ENCODE data around the gene WDR6.
A peak's percentile ranks its signal among the peaks of the same experiment; 100 is the strongest.

GRCh38 chr3:48990636-48991469 is 16.3 kb upstream of the WDR6 start:
- TF ChIP-seq CTCF (IDR thresholded peaks at IDR 0.05; ENCODE audit: low read depth, low read length, missing input control), result no peak
- TF ChIP-seq GABPA (IDR thresholded peaks at IDR 0.05 in 1 of 2, conservative IDR thresholded peaks at IDR 0.05 in 1 of 2), result no peak
- TF ChIP-seq ZBTB33 (IDR thresholded peaks at IDR 0.05), result no peak
- no peak for TF ChIP-seq MAX (IDR thresholded peaks at IDR 0.05)
- no peak for TF ChIP-seq HNF4G (IDR thresholded peaks at IDR 0.05)
- no peak for TF ChIP-seq JUND (IDR thresholded peaks at IDR 0.05)
- TF ChIP-seq EGR1 (IDR thresholded peaks at IDR 0.05; ENCODE audit: low read depth in 2 of 2), result no peak
- TF ChIP-seq RAD21 (IDR thresholded peaks at IDR 0.05), result no peak
- TF ChIP-seq YY1 (IDR thresholded peaks at IDR 0.05), result peak; percentile 61
- no peak for TF ChIP-seq REST (IDR thresholded peaks at IDR 0.05)
- TF ChIP-seq ATF3 (IDR thresholded peaks at IDR 0.05), result no peak
- TF ChIP-seq SP1 (IDR thresholded peaks at IDR 0.05), result no peak

Data from liver (tissue), 3 donors.